B cell (primary cell): ENCODE results near the gene ZBTB17.
"Not testable (repeated sequence)": the region's sequence is repeated elsewhere in the genome, so short reads cannot be mapped to it uniquely, and the experiment has no call there.

Experiments
- EZH2 ChIP-seq: IDR thresholded peaks from 2 replicates; pipeline ENCODE4 v1.6.1; 2012; ENCODE audit warnings: borderline replicate concordance, low read depth, mild to moderate bottlenecking, moderate library complexity, low read length; ENCODE audit not compliant: insufficient read depth, poor library complexity, severe bottlenecking
- TF ChIP-seq, protein P1 (sequence below): fragments of 200-600 bp; IDR thresholded peaks from one replicate; pipeline ENCODE4 v1.8.0; 2022; ENCODE audit warnings: antibody characterized with exemption, mild to moderate bottlenecking

DNA sequence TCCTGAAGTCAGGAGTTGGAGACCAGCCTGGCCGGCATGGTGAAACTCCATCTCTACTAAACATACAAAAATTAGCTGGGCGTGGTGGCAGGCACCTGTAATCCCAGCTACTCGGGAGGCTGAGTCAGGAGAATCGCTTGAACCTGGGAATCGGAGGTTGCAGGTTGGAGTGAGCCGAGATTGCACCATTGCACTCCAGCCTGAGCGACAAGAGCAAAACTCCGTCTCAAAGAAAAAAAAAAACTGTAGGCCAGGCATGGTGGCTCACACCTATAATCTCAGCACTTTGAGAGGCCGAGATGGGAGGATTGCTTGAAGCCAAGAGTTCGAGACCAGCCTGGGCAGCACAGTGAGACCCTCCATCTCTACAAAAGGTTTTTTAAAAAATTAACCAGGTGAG is 25.4 kb upstream of the ZBTB17 start:
- TF ChIP-seq, protein P1, sequence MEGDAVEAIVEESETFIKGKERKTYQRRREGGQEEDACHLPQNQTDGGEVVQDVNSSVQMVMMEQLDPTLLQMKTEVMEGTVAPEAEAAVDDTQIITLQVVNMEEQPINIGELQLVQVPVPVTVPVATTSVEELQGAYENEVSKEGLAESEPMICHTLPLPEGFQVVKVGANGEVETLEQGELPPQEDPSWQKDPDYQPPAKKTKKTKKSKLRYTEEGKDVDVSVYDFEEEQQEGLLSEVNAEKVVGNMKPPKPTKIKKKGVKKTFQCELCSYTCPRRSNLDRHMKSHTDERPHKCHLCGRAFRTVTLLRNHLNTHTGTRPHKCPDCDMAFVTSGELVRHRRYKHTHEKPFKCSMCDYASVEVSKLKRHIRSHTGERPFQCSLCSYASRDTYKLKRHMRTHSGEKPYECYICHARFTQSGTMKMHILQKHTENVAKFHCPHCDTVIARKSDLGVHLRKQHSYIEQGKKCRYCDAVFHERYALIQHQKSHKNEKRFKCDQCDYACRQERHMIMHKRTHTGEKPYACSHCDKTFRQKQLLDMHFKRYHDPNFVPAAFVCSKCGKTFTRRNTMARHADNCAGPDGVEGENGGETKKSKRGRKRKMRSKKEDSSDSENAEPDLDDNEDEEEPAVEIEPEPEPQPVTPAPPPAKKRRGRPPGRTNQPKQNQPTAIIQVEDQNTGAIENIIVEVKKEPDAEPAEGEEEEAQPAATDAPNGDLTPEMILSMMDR, result not testable (repeated sequence)
- not testable (repeated sequence) for TF ChIP-seq EZH2
